ENCODE measurements around the gene HLA-DMA. TPM values are rescaled to one million over a fixed set of nuclear protein-coding genes. Genes with fewer than 3 reads are reported as not detected.

HLA-DMA gene
- total RNA-seq, 1 donor from 2014 or later, result 5.2 TPM

DNA sequence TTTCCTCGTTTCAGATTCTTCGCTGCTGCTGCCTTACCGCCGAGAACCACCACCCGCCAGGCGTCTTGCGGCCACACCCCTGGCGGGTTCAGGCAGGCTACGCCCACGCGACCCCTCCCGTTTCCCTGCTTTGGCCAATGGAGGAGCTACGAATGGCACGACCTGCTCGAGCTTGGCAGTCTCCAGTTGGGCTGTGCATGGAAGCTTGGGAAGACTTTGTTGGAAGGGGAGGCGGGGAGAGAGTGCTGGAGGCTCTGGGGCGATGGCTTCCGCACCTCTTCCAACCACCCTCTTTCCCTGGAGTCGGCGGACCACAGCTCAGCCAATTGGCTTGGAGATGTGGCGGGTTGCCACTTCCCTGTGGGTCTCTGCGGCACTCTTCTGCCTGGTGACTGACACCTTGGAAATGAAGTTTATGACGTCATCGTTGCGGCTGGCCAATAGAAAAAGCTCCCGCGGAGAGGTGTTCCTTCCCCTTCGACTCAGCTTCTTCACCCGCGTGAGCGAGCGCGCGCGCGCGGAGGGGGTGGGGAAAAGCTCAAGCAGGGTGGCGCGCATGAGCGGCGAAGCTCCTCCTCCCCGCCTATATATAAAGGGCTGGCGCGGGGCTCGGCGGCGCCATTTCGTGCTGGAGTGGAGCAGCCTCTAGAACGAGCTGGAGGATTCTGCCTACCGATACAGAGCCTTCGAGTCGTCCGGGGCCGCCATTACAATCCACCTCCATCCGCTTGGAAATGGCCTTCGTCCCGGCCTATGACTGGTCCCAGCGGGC lies 18.9 kb upstream of the HLA-DMA start:
- H3K4me2 ChIP-seq (ENCODE audit: low read length), result peak overlapping the region; percentile 97
- peaks cover 47% of the 10 kb centered on the region for H4K20me1 ChIP-seq (ENCODE audit: insufficient read depth, low read length)
- peaks cover 75% of the 10 kb centered on the region for H3K79me2 ChIP-seq (ENCODE audit: insufficient read depth, low read length)
- H3K36me3 ChIP-seq (ENCODE audit: insufficient read depth, low read length), result peaks cover 32% of the 10 kb centered on the region
- H3K27ac ChIP-seq (ENCODE audit: low read depth, low read length), result peak overlapping the region; percentile 100
- H3K27me3 ChIP-seq (ENCODE audit: insufficient read depth, low read length), result no peaks in the 10 kb centered on the region
- H3K4me1 ChIP-seq (ENCODE audit: insufficient read depth, low read length), result peaks cover 25% of the 10 kb centered on the region
- Mint-ChIP-seq H3K4me1 (ENCODE audit: low read depth, unreplicated experiment) (peaks cover 25% of the 10 kb centered on the region), H3K9me3 (ENCODE audit: unreplicated experiment) (no peaks in the 10 kb centered on the region), H3K27me3 (ENCODE audit: low read depth, unreplicated experiment) (no peaks in the 10 kb centered on the region), H3K4me3 (ENCODE audit: unreplicated experiment) (peak overlapping the region; percentile 100), H3K36me3 (ENCODE audit: low read depth, unreplicated experiment) (peaks cover 35% of the 10 kb centered on the region), H3K27ac (ENCODE audit: unreplicated experiment) (peak overlapping the region; percentile 99)
- DNase-seq (ENCODE audit: low read depth), result peak; percentile 100
- TF ChIP-seq, protein P1, sequence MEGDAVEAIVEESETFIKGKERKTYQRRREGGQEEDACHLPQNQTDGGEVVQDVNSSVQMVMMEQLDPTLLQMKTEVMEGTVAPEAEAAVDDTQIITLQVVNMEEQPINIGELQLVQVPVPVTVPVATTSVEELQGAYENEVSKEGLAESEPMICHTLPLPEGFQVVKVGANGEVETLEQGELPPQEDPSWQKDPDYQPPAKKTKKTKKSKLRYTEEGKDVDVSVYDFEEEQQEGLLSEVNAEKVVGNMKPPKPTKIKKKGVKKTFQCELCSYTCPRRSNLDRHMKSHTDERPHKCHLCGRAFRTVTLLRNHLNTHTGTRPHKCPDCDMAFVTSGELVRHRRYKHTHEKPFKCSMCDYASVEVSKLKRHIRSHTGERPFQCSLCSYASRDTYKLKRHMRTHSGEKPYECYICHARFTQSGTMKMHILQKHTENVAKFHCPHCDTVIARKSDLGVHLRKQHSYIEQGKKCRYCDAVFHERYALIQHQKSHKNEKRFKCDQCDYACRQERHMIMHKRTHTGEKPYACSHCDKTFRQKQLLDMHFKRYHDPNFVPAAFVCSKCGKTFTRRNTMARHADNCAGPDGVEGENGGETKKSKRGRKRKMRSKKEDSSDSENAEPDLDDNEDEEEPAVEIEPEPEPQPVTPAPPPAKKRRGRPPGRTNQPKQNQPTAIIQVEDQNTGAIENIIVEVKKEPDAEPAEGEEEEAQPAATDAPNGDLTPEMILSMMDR (IDR thresholded peaks at IDR 0.05; ENCODE audit: insufficient read depth, low read depth, low read length), result no peak
- no peak for TF ChIP-seq EZH2 (IDR thresholded peaks at IDR 0.05; ENCODE audit: insufficient read depth, low read length)
- peak overlapping the region; percentile 97 for H3K4me3 ChIP-seq (ENCODE audit: insufficient read depth, low read depth, low read length)
- no peak overlapping the region for H2AFZ ChIP-seq (ENCODE audit: low read depth, low read length)
- peak overlapping the region; percentile 99 for H3K9ac ChIP-seq (ENCODE audit: low read length)
- no peaks in the 10 kb centered on the region for H3K9me3 ChIP-seq (ENCODE audit: insufficient read depth, low read depth, low read length)
- no peak for FAIRE-seq

DNA sequence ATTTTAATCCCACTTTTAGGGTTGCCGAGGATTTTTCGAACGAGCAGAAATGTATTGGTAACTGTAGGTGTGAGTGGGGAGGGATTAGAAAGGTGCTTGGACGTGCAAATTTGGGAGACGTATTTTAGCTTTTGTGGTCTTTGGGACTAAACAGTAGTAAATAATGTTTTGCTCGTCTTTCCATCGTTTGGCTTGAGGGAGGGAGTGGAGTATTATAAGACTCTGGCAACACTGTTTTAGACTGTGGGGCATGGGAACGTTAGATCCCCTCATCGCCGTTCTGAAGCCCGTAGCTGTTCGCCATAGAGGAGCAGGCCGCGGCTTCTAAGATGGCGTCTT lies 18.3 kb upstream of the HLA-DMA start:
- Mint-ChIP-seq H3K27me3 (ENCODE audit: low read depth, unreplicated experiment) (no peaks in the 10 kb centered on the region), H3K4me3 (ENCODE audit: unreplicated experiment) (peak overlapping the region; percentile 100), H3K36me3 (ENCODE audit: low read depth, unreplicated experiment) (peaks cover 31% of the 10 kb centered on the region), H3K4me1 (ENCODE audit: low read depth, unreplicated experiment) (peaks cover 21% of the 10 kb centered on the region), H3K27ac (ENCODE audit: unreplicated experiment) (peak overlapping the region; percentile 99), H3K9me3 (ENCODE audit: unreplicated experiment) (no peaks in the 10 kb centered on the region)
- Histone ChIP-seq H3K9me3 (ENCODE audit: insufficient read depth, low read depth, low read length) (no peaks in the 10 kb centered on the region), H3K4me3 (ENCODE audit: insufficient read depth, low read depth, low read length) (peak overlapping the region; percentile 97), H2AFZ (ENCODE audit: low read depth, low read length) (no peak overlapping the region), H3K9ac (ENCODE audit: low read length) (peak overlapping the region; percentile 99), H3K4me2 (ENCODE audit: low read length) (peak overlapping the region; percentile 94), H3K27ac (ENCODE audit: low read depth, low read length) (peak overlapping the region; percentile 100), H3K79me2 (ENCODE audit: insufficient read depth, low read length) (peaks cover 74% of the 10 kb centered on the region), H3K4me1 (ENCODE audit: insufficient read depth, low read length) (peaks cover 23% of the 10 kb centered on the region), H4K20me1 (ENCODE audit: insufficient read depth, low read length) (peaks cover 42% of the 10 kb centered on the region), H3K36me3 (ENCODE audit: insufficient read depth, low read length) (peaks cover 27% of the 10 kb centered on the region), H3K27me3 (ENCODE audit: insufficient read depth, low read length) (no peaks in the 10 kb centered on the region)
- TF ChIP-seq EZH2 (IDR thresholded peaks at IDR 0.05; ENCODE audit: insufficient read depth, low read length), result no peak
- TF ChIP-seq, protein P1 (IDR thresholded peaks at IDR 0.05; ENCODE audit: insufficient read depth, low read depth, low read length), result no peak
- FAIRE-seq, result no peak
- DNase-seq (ENCODE audit: low read depth), result no peak

All from astrocyte (in vitro differentiated cells and primary cell).